ENCODE data around the gene GAB1.

DNA sequence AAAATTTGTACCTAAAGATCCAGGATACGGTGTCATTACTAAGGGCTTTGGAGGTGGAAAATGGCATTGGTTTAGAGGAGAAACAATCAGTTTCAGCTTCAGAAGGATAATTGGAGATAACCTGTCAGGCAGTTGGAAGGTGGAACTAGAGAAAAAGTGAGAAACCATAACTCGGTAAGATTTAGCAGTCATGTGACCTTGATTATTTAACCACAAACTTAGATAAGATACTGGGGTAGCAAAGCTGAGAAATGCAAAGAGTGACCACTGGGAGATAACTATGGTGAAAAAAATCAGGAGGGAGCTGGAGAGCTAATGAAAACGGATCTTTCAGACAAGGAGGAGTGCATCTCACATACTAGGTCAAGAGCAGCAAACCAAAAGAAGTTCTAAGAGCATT is 118.5 kb downstream of the GAB1 start:
- no peak for TF ChIP-seq POLR2A (IDR thresholded peaks at IDR 0.05; ENCODE audit: extremely low read depth, insufficient read length)
- TF ChIP-seq, protein P1, sequence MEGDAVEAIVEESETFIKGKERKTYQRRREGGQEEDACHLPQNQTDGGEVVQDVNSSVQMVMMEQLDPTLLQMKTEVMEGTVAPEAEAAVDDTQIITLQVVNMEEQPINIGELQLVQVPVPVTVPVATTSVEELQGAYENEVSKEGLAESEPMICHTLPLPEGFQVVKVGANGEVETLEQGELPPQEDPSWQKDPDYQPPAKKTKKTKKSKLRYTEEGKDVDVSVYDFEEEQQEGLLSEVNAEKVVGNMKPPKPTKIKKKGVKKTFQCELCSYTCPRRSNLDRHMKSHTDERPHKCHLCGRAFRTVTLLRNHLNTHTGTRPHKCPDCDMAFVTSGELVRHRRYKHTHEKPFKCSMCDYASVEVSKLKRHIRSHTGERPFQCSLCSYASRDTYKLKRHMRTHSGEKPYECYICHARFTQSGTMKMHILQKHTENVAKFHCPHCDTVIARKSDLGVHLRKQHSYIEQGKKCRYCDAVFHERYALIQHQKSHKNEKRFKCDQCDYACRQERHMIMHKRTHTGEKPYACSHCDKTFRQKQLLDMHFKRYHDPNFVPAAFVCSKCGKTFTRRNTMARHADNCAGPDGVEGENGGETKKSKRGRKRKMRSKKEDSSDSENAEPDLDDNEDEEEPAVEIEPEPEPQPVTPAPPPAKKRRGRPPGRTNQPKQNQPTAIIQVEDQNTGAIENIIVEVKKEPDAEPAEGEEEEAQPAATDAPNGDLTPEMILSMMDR (IDR thresholded peaks at IDR 0.05; ENCODE audit: low read depth, low read length) = no peak
- TF ChIP-seq, protein P2, sequence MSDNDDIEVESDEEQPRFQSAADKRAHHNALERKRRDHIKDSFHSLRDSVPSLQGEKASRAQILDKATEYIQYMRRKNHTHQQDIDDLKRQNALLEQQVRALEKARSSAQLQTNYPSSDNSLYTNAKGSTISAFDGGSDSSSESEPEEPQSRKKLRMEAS (IDR thresholded peaks at IDR 0.05; ENCODE audit: low read depth, low read length) = no peak
